HepG2 (cell line): ENCODE results near the gene IMPDH2. TPM values are rescaled to one million over a fixed set of nuclear protein-coding genes. Genes with fewer than 3 reads are reported as not detected.

Experiments used
- CREM ChIP-seq, 2 experiments: sonication (generic) in 1 of 2; formaldehyde crosslinking in 1 of 2; IDR thresholded peaks; 2 replicates each; pipeline versions ENCODE4 v1.4.0 to v1.6.1; 2016 to 2020; ENCODE audit warnings: antibody characterized with exemption in 1 of 2, mild to moderate bottlenecking in 1 of 2, missing genetic modification reagents in 1 of 2
- DNMT1 ChIP-seq: sonication (generic); formaldehyde crosslinking; IDR thresholded peaks from 2 replicates; pipeline ENCODE4 v1.5.1; 2020; ENCODE audit warnings: mild to moderate bottlenecking, missing genetic modification reagents
- GTF3A ChIP-seq: sonication (generic); formaldehyde crosslinking; conservative IDR thresholded peaks from 2 replicates; pipeline ENCODE4 v1.4.0; 2020; ENCODE audit warnings: mild to moderate bottlenecking, missing genetic modification reagents
- IRF9 ChIP-seq: sonication (generic); formaldehyde crosslinking; IDR thresholded peaks from 2 replicates; pipeline ENCODE4 v1.8.0; 2022; ENCODE audit warnings: missing genetic modification reagents, mild to moderate bottlenecking, borderline replicate concordance
- PHF20 ChIP-seq: sonication (generic); formaldehyde crosslinking; IDR thresholded peaks from 2 replicates; pipeline ENCODE4 v1.5.0; 2020; ENCODE audit warnings: mild to moderate bottlenecking, missing genetic modification reagents
- YEATS4 ChIP-seq: sonication (generic); formaldehyde crosslinking; IDR thresholded peaks from 2 replicates; pipeline ENCODE4 v1.4.0; 2020; ENCODE audit warnings: missing genetic modification reagents, borderline replicate concordance
- ZNF101 ChIP-seq: sonication (generic); formaldehyde crosslinking; IDR thresholded peaks from 2 replicates; pipeline ENCODE4 v1.4.0; 2020; ENCODE audit warnings: mild to moderate bottlenecking, low read depth, missing genetic modification reagents, borderline replicate concordance
- ZNF124 ChIP-seq: sonication (generic); formaldehyde crosslinking; IDR thresholded peaks from 2 replicates; pipeline ENCODE4 v1.4.0; 2020; ENCODE audit warnings: missing genetic modification reagents
- ZNF670 ChIP-seq: sonication (generic); formaldehyde crosslinking; IDR thresholded peaks from 2 replicates; pipeline ENCODE4 v1.8.0; 2022; ENCODE audit warnings: mild to moderate bottlenecking, missing genetic modification reagents, borderline replicate concordance
- ZNF687 ChIP-seq: sonication (generic); formaldehyde crosslinking; IDR thresholded peaks from 2 replicates; pipeline ENCODE4 v1.5.1; 2020; ENCODE audit warnings: mild to moderate bottlenecking, missing genetic modification reagents, moderate library complexity
- ZNF713 ChIP-seq: sonication (generic); formaldehyde crosslinking; IDR thresholded peaks from 2 replicates; pipeline ENCODE4 v1.4.0; 2020; ENCODE audit warnings: mild to moderate bottlenecking, missing genetic modification reagents
- ZNF75D ChIP-seq: sonication (generic); formaldehyde crosslinking; IDR thresholded peaks from 2 replicates; pipeline ENCODE4 v1.8.1; 2023; ENCODE audit warnings: missing genetic modification reagents, mild to moderate bottlenecking, borderline replicate concordance
- ZNF788 ChIP-seq: sonication (generic); formaldehyde crosslinking; IDR thresholded peaks from 2 replicates; pipeline ENCODE4 v1.5.0; 2020; ENCODE audit warnings: mild to moderate bottlenecking, missing genetic modification reagents, borderline replicate concordance
- polyA plus RNA-seq, 8 experiments: library from polyadenylated mRNA; depleted of rRNA in 3 of 8; stranded (reverse) in 7 of 8; unstranded in 1 of 8; fragments of >200 nt; fragmentation: Illumina TruSeq in 4 of 8; extraction: Trizol in 4 of 8; gene quantifications; 2 replicates each; pipeline versions ENCODE4 v1.2.1 to v1.2.3, GENCODE V29; 2011 to 2016; ENCODE audit warnings: low read depth in 4 of 8, missing spikeins in 1 of 8, mixed read lengths in 1 of 8; ENCODE audit not compliant: insufficient read depth in 1 of 8
- total RNA-seq, 5 experiments: library from RNA; depleted of rRNA; stranded (reverse); fragments of >200 nt; fragmentation: Illumina TruSeq; extraction: Trizol; gene quantifications; 2 replicates each; pipeline ENCODE4 v1.2.3, GENCODE V29; 2016; ENCODE audit warnings: low read depth in 1 of 5
- TF ChIP-seq, protein P1 (sequence below): sonication (generic); formaldehyde crosslinking; IDR thresholded peaks from 2 replicates; pipeline ENCODE4 v1.5.0; 2020; ENCODE audit warnings: mild to moderate bottlenecking, missing genetic modification reagents, borderline replicate concordance

IMPDH2 gene
- total and polyA plus RNA-seq, 2 of the 13 experiments (the other 11 are each of a cell fraction or from before 2014, with no cell fraction given), result 248 to 260 TPM

DNA sequence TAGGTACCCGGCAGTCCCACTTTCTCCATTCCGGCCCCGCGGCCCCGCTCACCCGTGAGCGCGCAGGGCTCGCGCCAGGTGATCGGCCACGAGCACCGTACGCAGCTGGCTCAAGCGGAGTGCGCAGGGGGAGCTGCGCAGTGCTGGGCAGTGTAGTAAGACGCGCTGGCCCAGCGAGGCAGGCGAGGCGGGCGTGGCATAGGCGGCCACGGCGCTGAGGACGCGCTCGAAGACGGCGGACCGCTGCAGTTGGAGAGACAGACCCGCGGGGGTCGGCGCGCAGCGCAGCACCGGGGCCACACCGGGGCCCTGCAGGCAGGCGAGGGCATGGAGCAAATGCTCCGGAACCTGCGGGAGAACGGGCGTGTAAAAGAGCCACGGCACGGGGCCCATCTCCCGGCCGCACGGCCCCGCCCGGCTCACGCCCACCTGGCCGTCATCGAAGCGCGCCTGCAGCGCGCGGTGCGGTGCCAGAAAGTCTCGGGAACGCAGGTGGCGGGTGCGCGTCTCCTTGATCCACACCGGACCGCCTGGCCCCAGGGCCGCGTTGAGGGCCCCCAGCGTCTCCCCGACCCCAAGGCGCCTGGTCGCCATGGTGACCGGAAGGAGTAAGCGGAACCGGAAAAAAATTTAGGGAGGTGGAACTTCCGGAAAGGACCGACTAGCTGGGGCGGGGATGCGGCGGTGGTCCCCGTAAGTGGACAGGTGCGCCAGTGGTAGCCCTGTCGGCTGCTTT is 11.1 kb downstream of the IMPDH2 start, which contains the start of gene DALRD3 (continued):
- TF ChIP-seq ZNF687 (CRISPR knock-in tag) (peak; percentile 90), ZNF788 (peak; percentile 57; the same call in 1 of the 2 replicates), YEATS4 (CRISPR knock-in tag) (peak; percentile 79), DNMT1 (CRISPR knock-in tag) (no peak), CREM (IDR thresholded peaks at IDR 0.05) (peak; percentile 49), CREM (CRISPR knock-in tag; IDR thresholded peaks at IDR 0.05) (no peak), GTF3A (CRISPR knock-in tag) (peak; percentile 65; the same call in 1 of the 2 replicates), ZNF124 (CRISPR knock-in tag) (peak; percentile 16; the same call in 1 of the 2 replicates), IRF9 (0 out of 2 replicates have a peak, but pooled peaks have one; percentile 70), ZNF75D (CRISPR knock-in tag) (no peak), ZNF713 (CRISPR knock-in tag) (0 out of 2 replicates have a peak, but pooled peaks have one; percentile 43), PHF20 (peak; percentile 79), ZNF101 (CRISPR knock-in tag) (0 out of 2 replicates have a peak, but pooled peaks have one; percentile 58), ZNF670 (CRISPR knock-in tag) (peak; percentile 17; the same call in 1 of the 2 replicates)
- TF ChIP-seq, protein P1, sequence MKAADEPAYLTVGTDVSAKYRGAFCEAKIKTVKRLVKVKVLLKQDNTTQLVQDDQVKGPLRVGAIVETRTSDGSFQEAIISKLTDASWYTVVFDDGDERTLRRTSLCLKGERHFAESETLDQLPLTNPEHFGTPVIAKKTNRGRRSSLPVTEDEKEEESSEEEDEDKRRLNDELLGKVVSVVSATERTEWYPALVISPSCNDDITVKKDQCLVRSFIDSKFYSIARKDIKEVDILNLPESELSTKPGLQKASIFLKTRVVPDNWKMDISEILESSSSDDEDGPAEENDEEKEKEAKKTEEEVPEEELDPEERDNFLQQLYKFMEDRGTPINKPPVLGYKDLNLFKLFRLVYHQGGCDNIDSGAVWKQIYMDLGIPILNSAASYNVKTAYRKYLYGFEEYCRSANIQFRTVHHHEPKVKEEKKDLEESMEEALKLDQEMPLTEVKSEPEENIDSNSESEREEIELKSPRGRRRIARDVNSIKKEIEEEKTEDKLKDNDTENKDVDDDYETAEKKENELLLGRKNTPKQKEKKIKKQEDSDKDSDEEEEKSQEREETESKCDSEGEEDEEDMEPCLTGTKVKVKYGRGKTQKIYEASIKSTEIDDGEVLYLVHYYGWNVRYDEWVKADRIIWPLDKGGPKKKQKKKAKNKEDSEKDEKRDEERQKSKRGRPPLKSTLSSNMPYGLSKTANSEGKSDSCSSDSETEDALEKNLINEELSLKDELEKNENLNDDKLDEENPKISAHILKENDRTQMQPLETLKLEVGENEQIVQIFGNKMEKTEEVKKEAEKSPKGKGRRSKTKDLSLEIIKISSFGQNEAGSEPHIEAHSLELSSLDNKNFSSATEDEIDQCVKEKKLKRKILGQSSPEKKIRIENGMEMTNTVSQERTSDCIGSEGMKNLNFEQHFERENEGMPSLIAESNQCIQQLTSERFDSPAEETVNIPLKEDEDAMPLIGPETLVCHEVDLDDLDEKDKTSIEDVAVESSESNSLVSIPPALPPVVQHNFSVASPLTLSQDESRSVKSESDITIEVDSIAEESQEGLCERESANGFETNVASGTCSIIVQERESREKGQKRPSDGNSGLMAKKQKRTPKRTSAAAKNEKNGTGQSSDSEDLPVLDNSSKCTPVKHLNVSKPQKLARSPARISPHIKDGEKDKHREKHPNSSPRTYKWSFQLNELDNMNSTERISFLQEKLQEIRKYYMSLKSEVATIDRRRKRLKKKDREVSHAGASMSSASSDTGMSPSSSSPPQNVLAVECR, result peak; percentile 96
